Smooth muscle cell (in vitro differentiated cells): Measurements from ENCODE around the gene SH3RF3. TPM values are rescaled to one million over a fixed set of nuclear protein-coding genes. Genes with fewer than 3 reads are reported as not detected.

ENCODE experiments used
- DNase-seq: peaks from one replicate; lab custom pipeline; 2025; ENCODE audit not compliant: unreplicated experiment; lab: John Stamatoyannopoulos, UW
- H2AFZ ChIP-seq: fragments of 200-600 bp; sonication (generic); 2 replicates; pipeline ENCODE4 v1.6.0; 2016; ENCODE audit warnings: antibody characterized with exemption, low read depth, mild to moderate bottlenecking
- H3F3A ChIP-seq: fragments of 200-600 bp; sonication (generic); 2 replicates; pipeline ENCODE4 v1.6.0; 2017; ENCODE audit warnings: antibody characterized with exemption, low read depth
- H3K27ac ChIP-seq: fragments of 200-600 bp; sonication (generic); 2 replicates; pipeline ENCODE4 v1.5.1; 2016; ENCODE audit warnings: low read depth, mild to moderate bottlenecking
- H3K27me3 ChIP-seq: fragments of 200-600 bp; sonication (generic); 2 replicates; pipeline ENCODE4 v1.6.1; 2016; ENCODE audit warnings: low read depth, mild to moderate bottlenecking
- H3K36me3 ChIP-seq: fragments of 200-600 bp; sonication (generic); 2 replicates; pipeline ENCODE4 v1.5.1; 2016; ENCODE audit warnings: low read depth
- H3K4me1 ChIP-seq: fragments of 200-600 bp; sonication (generic); 2 replicates; pipeline ENCODE4 v1.5.1; 2016; ENCODE audit warnings: low read depth
- H3K4me2 ChIP-seq: fragments of 200-600 bp; sonication (generic); 2 replicates; pipeline ENCODE4 v1.6.0; 2016; ENCODE audit warnings: mild to moderate bottlenecking
- H3K4me3 ChIP-seq: fragments of 200-600 bp; sonication (generic); 2 replicates; pipeline ENCODE4 v1.5.1; 2016; ENCODE audit warnings: mild to moderate bottlenecking
- H3K79me2 ChIP-seq: fragments of 200-600 bp; sonication (generic); 2 replicates; pipeline ENCODE4 v1.6.0; 2016; ENCODE audit warnings: low read depth, mild to moderate bottlenecking
- H3K9ac ChIP-seq: fragments of 200-600 bp; sonication (generic); 2 replicates; pipeline ENCODE4 v1.6.0; 2016; ENCODE audit warnings: low read depth
- H3K9me3 ChIP-seq: fragments of 200-600 bp; sonication (generic); replicated peaks from 2 replicates; pipeline ENCODE4 v1.5.1; 2016; ENCODE audit warnings: low read depth
- H4K20me1 ChIP-seq: fragments of 200-600 bp; sonication (generic); 2 replicates; pipeline ENCODE4 v1.6.0; 2016; ENCODE audit warnings: low read depth
- WGBS: methylation state at CpG from one replicate; pipeline ENCODE4 v1.1.7; 2016; ENCODE audit warnings: low lambda C conversion rate; 5-methylcytosine and 5-hydroxymethylcytosine counted together
- polyA plus RNA-seq: library from polyadenylated mRNA; unstranded; fragments of >200 nt; fragmentation: Nextera tagmentation; extraction: Ambion mirVana; gene quantifications from 2 replicates; pipeline ENCODE4 v1.2.1, GENCODE V29; 2016
- total RNA-seq: library from RNA; depleted of rRNA; stranded (reverse); fragments of >200 nt; gene quantifications from 2 replicates; pipeline ENCODE4 v1.2.3, GENCODE V29; 2014
- TF ChIP-seq, protein P1 (sequence below): fragments of 200-600 bp; sonication (generic); IDR thresholded peaks from 2 replicates; pipeline ENCODE4 v1.5.1; 2017; ENCODE audit warnings: borderline replicate concordance, mild to moderate bottlenecking, antibody characterized with exemption; ENCODE audit not compliant: insufficient read depth, poor library complexity, severe bottlenecking

SH3RF3 gene
- total and polyA plus RNA-seq, 2 experiments from 2014 or later: 6.6 to 11.8 TPM

- Histone ChIP-seq H3K4me3 (no peak overlapping the region), H3K4me2 (no peak overlapping the region), H3K9ac (no peak overlapping the region), H3K9me3 (no peaks in the 10 kb centered on the region), H3F3A (no peaks in the 10 kb centered on the region), H3K36me3 (no peaks in the 10 kb centered on the region), H3K79me2 (peaks cover 31% of the 10 kb centered on the region), H3K4me1 (no peaks in the 10 kb centered on the region), H2AFZ (no peak overlapping the region), H3K27me3 (no peaks in the 10 kb centered on the region), H4K20me1 (peaks cover 31% of the 10 kb centered on the region), H3K27ac (no peak overlapping the region)
- TF ChIP-seq, protein P1, sequence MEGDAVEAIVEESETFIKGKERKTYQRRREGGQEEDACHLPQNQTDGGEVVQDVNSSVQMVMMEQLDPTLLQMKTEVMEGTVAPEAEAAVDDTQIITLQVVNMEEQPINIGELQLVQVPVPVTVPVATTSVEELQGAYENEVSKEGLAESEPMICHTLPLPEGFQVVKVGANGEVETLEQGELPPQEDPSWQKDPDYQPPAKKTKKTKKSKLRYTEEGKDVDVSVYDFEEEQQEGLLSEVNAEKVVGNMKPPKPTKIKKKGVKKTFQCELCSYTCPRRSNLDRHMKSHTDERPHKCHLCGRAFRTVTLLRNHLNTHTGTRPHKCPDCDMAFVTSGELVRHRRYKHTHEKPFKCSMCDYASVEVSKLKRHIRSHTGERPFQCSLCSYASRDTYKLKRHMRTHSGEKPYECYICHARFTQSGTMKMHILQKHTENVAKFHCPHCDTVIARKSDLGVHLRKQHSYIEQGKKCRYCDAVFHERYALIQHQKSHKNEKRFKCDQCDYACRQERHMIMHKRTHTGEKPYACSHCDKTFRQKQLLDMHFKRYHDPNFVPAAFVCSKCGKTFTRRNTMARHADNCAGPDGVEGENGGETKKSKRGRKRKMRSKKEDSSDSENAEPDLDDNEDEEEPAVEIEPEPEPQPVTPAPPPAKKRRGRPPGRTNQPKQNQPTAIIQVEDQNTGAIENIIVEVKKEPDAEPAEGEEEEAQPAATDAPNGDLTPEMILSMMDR: no peak
- no peak for DNase-seq
- 96% methylated on average over 4 of the region's 4 CpGs for WGBS
These were observed 54.9 kb downstream of the SH3RF3 start for GRCh38 chr2:109183871-109184270.

GRCh38 chr2:109184368-109184767 is 55.4 kb downstream of the SH3RF3 start:
- Histone ChIP-seq H3K4me1 (no peaks in the 10 kb centered on the region), H2AFZ (no peak overlapping the region), H3K27me3 (no peaks in the 10 kb centered on the region), H3K27ac (no peak overlapping the region), H4K20me1 (peaks cover 36% of the 10 kb centered on the region), H3K4me3 (no peak overlapping the region), H3K4me2 (no peak overlapping the region), H3K9ac (no peak overlapping the region), H3K36me3 (no peaks in the 10 kb centered on the region), H3F3A (no peaks in the 10 kb centered on the region), H3K9me3 (no peaks in the 10 kb centered on the region), H3K79me2 (peaks cover 26% of the 10 kb centered on the region)
- WGBS: 94% methylated on average over 3 of the region's 3 CpGs
- TF ChIP-seq, protein P1: no peak
- DNase-seq: no peak

GRCh38 chr2:109185338-109185737 is 56.3 kb downstream of the SH3RF3 start:
- no peak for DNase-seq
- TF ChIP-seq, protein P1: no peak
- Histone ChIP-seq H3K27me3 (no peaks in the 10 kb centered on the region), H4K20me1 (peaks cover 43% of the 10 kb centered on the region), H3K4me3 (no peak overlapping the region), H3F3A (no peaks in the 10 kb centered on the region), H3K79me2 (peaks cover 18% of the 10 kb centered on the region), H3K27ac (peak overlapping the region; percentile 34), H3K9me3 (no peaks in the 10 kb centered on the region), H3K4me1 (no peaks in the 10 kb centered on the region), H3K36me3 (no peaks in the 10 kb centered on the region), H3K9ac (no peak overlapping the region), H3K4me2 (no peak overlapping the region), H2AFZ (no peak overlapping the region)
- WGBS: 65% methylated on average over 4 of the region's 4 CpGs

GRCh38 chr2:109185821-109186570 is 57.0 kb downstream of the SH3RF3 start:
- WGBS: 88% methylated on average over 16 of the region's 16 CpGs
- no peak overlapping the region for H3K4me2 ChIP-seq
- no peak overlapping the region for H3K4me3 ChIP-seq
- peaks cover 50% of the 10 kb centered on the region for H4K20me1 ChIP-seq
- no peaks in the 10 kb centered on the region for H3F3A ChIP-seq
- H3K9ac ChIP-seq: no peak overlapping the region
- H3K27me3 ChIP-seq: no peaks in the 10 kb centered on the region
- H3K27ac ChIP-seq: peak overlapping the region; percentile 34
- H3K9me3 ChIP-seq: no peaks in the 10 kb centered on the region
- no peak overlapping the region for H2AFZ ChIP-seq
- no peak for DNase-seq
- peaks cover 22% of the 10 kb centered on the region for H3K79me2 ChIP-seq
- H3K4me1 ChIP-seq: no peaks in the 10 kb centered on the region
- TF ChIP-seq, protein P1: no peak
- H3K36me3 ChIP-seq: no peaks in the 10 kb centered on the region
